ENCODE measurements around the gene USP34.
"Not testable (repeated sequence)": the region's sequence is repeated elsewhere in the genome, so short reads cannot be mapped to it uniquely, and the experiment has no call there.

The USP34 gene

DNA sequence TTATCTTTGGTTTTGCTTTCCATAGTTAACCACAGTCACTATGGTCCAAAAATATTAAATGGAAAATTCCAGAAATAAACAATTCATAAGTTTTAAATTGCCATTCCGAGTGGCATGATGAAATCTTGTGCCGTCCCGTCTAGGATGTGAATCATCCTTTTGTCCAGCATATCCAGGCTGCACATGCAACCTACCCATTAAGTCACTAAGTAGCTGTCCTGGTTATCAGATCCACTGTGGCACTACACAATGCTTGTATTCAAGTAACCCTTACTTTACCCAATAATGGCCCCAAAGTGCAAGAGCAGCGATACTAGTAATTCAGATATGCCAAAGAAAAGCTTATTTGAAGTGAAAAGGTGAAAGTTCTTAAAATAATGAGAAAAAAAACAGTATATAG lies 10.7 kb downstream of the USP34 start:
- no peak overlapping the region for H3K23ac ChIP-seq (ENCODE audit: low read length in 2 of 2)
- no peak overlapping the region for H3K18ac ChIP-seq (ENCODE audit: low read depth in 1 of 2, low read length in 2 of 2)
- no peak overlapping the region for H4K91ac ChIP-seq (ENCODE audit: low read length)
- H3K14ac ChIP-seq (ENCODE audit: low read length in 2 of 2), result no peak overlapping the region
- H3K4me2 ChIP-seq (ENCODE audit: low read length, poor library complexity, severe bottlenecking), result no peak overlapping the region
- no peak overlapping the region for H4K8ac ChIP-seq (ENCODE audit: low read length)
- DNase-seq, result peak; percentile 94
- H3K4ac ChIP-seq (ENCODE audit: low read depth in 1 of 2, low read length in 2 of 2), result no peak overlapping the region
- H2BK5ac ChIP-seq (ENCODE audit: low read depth, low read length, poor library complexity, severe bottlenecking), result no peak overlapping the region
- H3K4me1 ChIP-seq (ENCODE audit: control insufficient read depth, insufficient read depth, low read depth, low read length), result peaks cover 8% of the 10 kb centered on the region
- H3K79me1 ChIP-seq (replicated peaks; ENCODE audit: low read length, poor library complexity, severe bottlenecking), result no peaks in the 10 kb centered on the region
- H2AFZ ChIP-seq (ENCODE audit: low read depth, low read length), result no peak overlapping the region
- peak overlapping the region; percentile 33 for H3K27ac ChIP-seq (ENCODE audit: low read length, poor library complexity, severe bottlenecking)
- no peak overlapping the region for H3K4me3 ChIP-seq (ENCODE audit: insufficient read depth in 1 of 2, low read depth in 1 of 2, low read length in 2 of 2)
- H2BK120ac ChIP-seq (ENCODE audit: low read depth, low read length), result no peak overlapping the region
- peaks cover 0 to 6% of the 10 kb centered on the region in 2 experiments for H3K36me3 ChIP-seq (ENCODE audit: control insufficient read depth in 1 of 2, insufficient read depth in 2 of 2, low read depth in 1 of 2, low read length in 2 of 2)
- 15% methylated on average over 4 of the region's 4 CpGs for WGBS
- peak overlapping the region; percentile 45 for H3K9ac ChIP-seq (ENCODE audit: low read length)
- no peaks in the 10 kb centered on the region for H3K27me3 ChIP-seq (ENCODE audit: control insufficient read depth in 1 of 2, insufficient read depth in 1 of 2, low read length in 2 of 2)
- no peaks in the 10 kb centered on the region for H3K9me3 ChIP-seq (ENCODE audit: control insufficient read depth, low read length)
- no peak overlapping the region for H2BK12ac ChIP-seq (ENCODE audit: low read length in 2 of 2)
- no peak overlapping the region for H2AK5ac ChIP-seq (ENCODE audit: low read length, severe bottlenecking)
- no peak overlapping the region for H2BK15ac ChIP-seq (ENCODE audit: low read depth, poor library complexity, severe bottlenecking)

DNA sequence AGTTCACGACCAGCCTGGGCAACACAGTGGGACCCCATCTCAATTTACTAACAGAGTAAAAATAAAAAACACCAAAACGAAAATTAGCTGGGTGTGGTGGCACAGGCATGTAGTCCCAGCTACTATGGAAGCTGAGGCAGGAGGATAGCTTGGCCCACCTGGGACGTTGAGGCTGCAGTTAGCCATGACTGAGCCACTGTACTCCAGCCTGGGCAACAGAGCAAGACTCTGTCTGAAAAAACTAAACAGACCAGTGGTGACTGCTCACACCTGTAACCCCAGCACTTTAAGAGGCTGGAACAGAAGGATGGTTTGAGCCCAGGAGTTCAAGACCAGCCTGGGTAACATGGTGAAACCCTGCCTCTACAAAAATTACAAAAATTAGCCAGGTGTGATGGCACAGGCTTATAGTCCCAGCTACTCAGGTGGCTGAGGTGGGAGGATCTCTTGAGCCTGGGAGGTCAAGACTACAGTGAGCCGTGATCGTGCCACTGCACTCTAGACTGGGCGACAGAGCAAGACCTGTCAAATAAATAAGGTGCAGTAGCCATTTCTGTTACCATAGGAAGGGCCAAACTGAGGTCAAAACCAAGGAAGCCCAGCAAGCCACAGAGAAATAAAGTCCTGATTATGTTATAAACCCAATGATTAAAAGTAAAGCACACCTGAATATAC lies 14.0 kb downstream of the USP34 start:
- Histone ChIP-seq H3K9me3 (ENCODE audit: control insufficient read depth, low read length) (no peaks in the 10 kb centered on the region), H2BK5ac (ENCODE audit: low read depth, low read length, poor library complexity, severe bottlenecking) (no peak overlapping the region), H3K18ac (ENCODE audit: low read depth in 1 of 2, low read length in 2 of 2) (no peak overlapping the region), H3K4me2 (ENCODE audit: low read length, poor library complexity, severe bottlenecking) (no peak overlapping the region), H3K36me3 (ENCODE audit: control insufficient read depth in 1 of 2, insufficient read depth in 2 of 2, low read depth in 1 of 2, low read length in 2 of 2) (peaks cover 0 to 4% of the 10 kb centered on the region in 2 experiments), H2BK12ac (ENCODE audit: low read length in 2 of 2) (no peak overlapping the region), H2BK120ac (ENCODE audit: low read depth, low read length) (no peak overlapping the region), H2AFZ (ENCODE audit: low read depth, low read length) (no peak overlapping the region), H3K9ac (ENCODE audit: low read length) (no peak overlapping the region), H4K8ac (ENCODE audit: low read length) (no peak overlapping the region), H3K4ac (ENCODE audit: low read depth in 1 of 2, low read length in 2 of 2) (no peak overlapping the region), H2BK15ac (ENCODE audit: low read depth, poor library complexity, severe bottlenecking) (no peak overlapping the region), H3K14ac (ENCODE audit: low read length in 2 of 2) (no peak overlapping the region), H3K4me3 (ENCODE audit: insufficient read depth in 1 of 2, low read depth in 1 of 2, low read length in 2 of 2) (no peak overlapping the region), H3K27ac (ENCODE audit: low read length, poor library complexity, severe bottlenecking) (no peak overlapping the region), H4K91ac (ENCODE audit: low read length) (no peak overlapping the region), H3K23ac (ENCODE audit: low read length in 2 of 2) (no peak overlapping the region), H2AK5ac (ENCODE audit: low read length, severe bottlenecking) (no peak overlapping the region), H3K79me1 (replicated peaks; ENCODE audit: low read length, poor library complexity, severe bottlenecking) (no peaks in the 10 kb centered on the region), H3K27me3 (ENCODE audit: control insufficient read depth in 1 of 2, insufficient read depth in 1 of 2, low read length in 2 of 2) (no peaks in the 10 kb centered on the region), H3K4me1 (ENCODE audit: control insufficient read depth, insufficient read depth, low read depth, low read length) (peaks cover 5% of the 10 kb centered on the region)
- DNase-seq, result no peak
- WGBS, result 98% methylated on average over 5 of the region's 6 CpGs

GRCh38 chr2:61456070-61456745 lies 14.7 kb downstream of the USP34 start:
- 100% methylated on average over 2 of the region's 5 CpGs for WGBS
- DNase-seq, result no peak
- no peak overlapping the region for H4K8ac ChIP-seq (ENCODE audit: low read length)

GRCh38 chr2:61454972-61455371 lies 15.9 kb downstream of the USP34 start:
- not testable (repeated sequence) for H3K18ac ChIP-seq (ENCODE audit: low read depth in 1 of 2, low read length in 2 of 2); H3K9ac ChIP-seq (ENCODE audit: low read length); H4K91ac ChIP-seq (ENCODE audit: low read length); H2BK120ac ChIP-seq (ENCODE audit: low read depth, low read length); H3K14ac ChIP-seq (ENCODE audit: low read length in 2 of 2); DNase-seq; H3K9me3 ChIP-seq (ENCODE audit: control insufficient read depth, low read length); H4K8ac ChIP-seq (ENCODE audit: low read length); H3K4me3 ChIP-seq (ENCODE audit: insufficient read depth in 1 of 2, low read depth in 1 of 2, low read length in 2 of 2); H2AFZ ChIP-seq (ENCODE audit: low read depth, low read length); H3K27me3 ChIP-seq (ENCODE audit: control insufficient read depth in 1 of 2, insufficient read depth in 1 of 2, low read length in 2 of 2); H2AK5ac ChIP-seq (ENCODE audit: low read length, severe bottlenecking); H2BK12ac ChIP-seq (ENCODE audit: low read length in 2 of 2); H3K23ac ChIP-seq (ENCODE audit: low read length in 2 of 2); H3K4me1 ChIP-seq (ENCODE audit: control insufficient read depth, insufficient read depth, low read depth, low read length); H2BK5ac ChIP-seq (ENCODE audit: low read depth, low read length, poor library complexity, severe bottlenecking); H3K36me3 ChIP-seq (ENCODE audit: control insufficient read depth in 1 of 2, insufficient read depth in 2 of 2, low read depth in 1 of 2, low read length in 2 of 2); H3K4ac ChIP-seq (ENCODE audit: low read depth in 1 of 2, low read length in 2 of 2); H3K4me2 ChIP-seq (ENCODE audit: low read length, poor library complexity, severe bottlenecking); H2BK15ac ChIP-seq (ENCODE audit: low read depth, poor library complexity, severe bottlenecking); H3K79me1 ChIP-seq (replicated peaks; ENCODE audit: low read length, poor library complexity, severe bottlenecking); H3K27ac ChIP-seq (ENCODE audit: low read length, poor library complexity, severe bottlenecking)
- 98% methylated on average over 8 of the region's 8 CpGs for WGBS

More at GRCh38 chr2:61456070-61456745, 14.7 kb downstream of the USP34 start:
- no peak overlapping the region for H3K4me3 ChIP-seq (ENCODE audit: insufficient read depth in 1 of 2, low read depth in 1 of 2, low read length in 2 of 2)
- H3K14ac ChIP-seq (ENCODE audit: low read length in 2 of 2), result no peak overlapping the region
- no peak overlapping the region for H2AFZ ChIP-seq (ENCODE audit: low read depth, low read length)
- no peak overlapping the region for H3K4me2 ChIP-seq (ENCODE audit: low read length, poor library complexity, severe bottlenecking)
- no peak overlapping the region for H3K9ac ChIP-seq (ENCODE audit: low read length)
- no peak overlapping the region for H3K4ac ChIP-seq (ENCODE audit: low read depth in 1 of 2, low read length in 2 of 2)
- no peaks in the 10 kb centered on the region for H3K79me1 ChIP-seq (replicated peaks; ENCODE audit: low read length, poor library complexity, severe bottlenecking)
- no peaks in the 10 kb centered on the region for H3K9me3 ChIP-seq (ENCODE audit: control insufficient read depth, low read length)
- no peak overlapping the region for H3K23ac ChIP-seq (ENCODE audit: low read length in 2 of 2)
- no peak overlapping the region for H3K18ac ChIP-seq (ENCODE audit: low read depth in 1 of 2, low read length in 2 of 2)
- peaks cover 5% of the 10 kb centered on the region for H3K4me1 ChIP-seq (ENCODE audit: control insufficient read depth, insufficient read depth, low read depth, low read length)
- no peak overlapping the region for H4K91ac ChIP-seq (ENCODE audit: low read length)
- H3K27ac ChIP-seq (ENCODE audit: low read length, poor library complexity, severe bottlenecking), result no peak overlapping the region
- no peak overlapping the region for H2BK5ac ChIP-seq (ENCODE audit: low read depth, low read length, poor library complexity, severe bottlenecking)
- H2BK15ac ChIP-seq (ENCODE audit: low read depth, poor library complexity, severe bottlenecking), result no peak overlapping the region
- H2BK120ac ChIP-seq (ENCODE audit: low read depth, low read length), result no peak overlapping the region
- no peak overlapping the region for H2AK5ac ChIP-seq (ENCODE audit: low read length, severe bottlenecking)
- H3K27me3 ChIP-seq (ENCODE audit: control insufficient read depth in 1 of 2, insufficient read depth in 1 of 2, low read length in 2 of 2), result no peaks in the 10 kb centered on the region
- H2BK12ac ChIP-seq (ENCODE audit: low read length in 2 of 2), result no peak overlapping the region
- peaks cover 0 to 4% of the 10 kb centered on the region in 2 experiments for H3K36me3 ChIP-seq (ENCODE audit: control insufficient read depth in 1 of 2, insufficient read depth in 2 of 2, low read depth in 1 of 2, low read length in 2 of 2)

Data from mesenchymal stem cell (in vitro differentiated cells and primary cell).